NCI-H2081 treated with DMSO at 0.1 percent for 48 hours (cell line): Measurements from ENCODE around the gene PRKCQ.
"Not testable (repeated sequence)": the region's sequence is repeated elsewhere in the genome, so short reads cannot be mapped to it uniquely, and the experiment has no call there.

ENCODE experiments used
- DNase-seq: peaks from one replicate; lab custom pipeline; 2025; lab: John Stamatoyannopoulos, UW

PRKCQ gene

GRCh38 chr10:6593241-6593671 is 13.2 kb upstream of the PRKCQ start:
- DNase-seq: no peak

GRCh38 chr10:6592080-6592479 is 12.0 kb upstream of the PRKCQ start:
- no peak for DNase-seq

DNA sequence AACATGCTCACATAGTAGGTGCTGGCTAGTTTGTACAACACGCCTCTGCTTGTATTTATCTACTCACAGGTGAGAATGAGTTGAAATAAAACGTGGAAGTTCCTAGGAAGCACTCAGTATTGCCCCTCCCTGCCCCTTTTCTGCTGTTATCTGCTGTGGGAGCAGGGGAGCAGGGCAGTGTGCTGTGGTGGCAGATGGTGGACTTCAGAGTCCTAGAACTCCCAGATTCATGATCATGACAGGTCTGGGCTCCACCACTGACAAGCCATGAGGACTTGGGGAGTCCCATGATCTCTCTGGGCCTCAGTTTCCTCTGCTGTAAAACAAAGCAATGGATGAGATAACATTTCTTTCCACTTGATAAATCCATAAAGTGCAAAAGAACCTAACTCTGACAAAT is 11.6 kb upstream of the PRKCQ start:
- DNase-seq: no peak

- no peak for DNase-seq
Measured at GRCh38 chr10:6590100-6590499, 10.0 kb upstream of the PRKCQ start.

- no peak for DNase-seq
Measured at GRCh38 chr10:6589287-6590094, 9.4 kb upstream of the PRKCQ start.

- no peak for DNase-seq
Measured at GRCh38 chr10:6588845-6589244, 8.8 kb upstream of the PRKCQ start.

DNA sequence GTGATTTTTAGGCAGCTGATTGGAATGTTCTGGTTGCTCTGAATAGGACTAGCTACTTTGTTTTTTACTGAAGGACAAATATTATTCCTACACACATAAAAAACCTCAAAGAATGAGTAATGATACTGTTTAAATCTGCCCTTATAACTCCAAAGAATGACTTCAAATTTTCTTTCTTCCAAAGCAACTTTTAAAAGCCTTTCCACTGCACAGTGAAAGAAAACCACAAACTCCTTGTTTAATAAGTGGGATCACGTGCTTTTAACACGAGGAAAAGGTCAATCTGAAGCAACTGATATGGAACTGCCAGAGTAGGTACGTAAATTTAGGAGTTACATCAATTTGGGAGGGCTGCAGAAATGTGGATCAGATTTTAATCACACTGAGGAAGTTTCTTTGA is 8.0 kb upstream of the PRKCQ start:
- DNase-seq: no peak

- no peak for DNase-seq
Measured at GRCh38 chr10:6586501-6586900, 6.4 kb upstream of the PRKCQ start.

GRCh38 chr10:6583447-6583846 is 3.4 kb upstream of the PRKCQ start:
- no peak for DNase-seq

GRCh38 chr10:6582913-6583312 is 2.8 kb upstream of the PRKCQ start:
- not testable (repeated sequence) for DNase-seq

DNA sequence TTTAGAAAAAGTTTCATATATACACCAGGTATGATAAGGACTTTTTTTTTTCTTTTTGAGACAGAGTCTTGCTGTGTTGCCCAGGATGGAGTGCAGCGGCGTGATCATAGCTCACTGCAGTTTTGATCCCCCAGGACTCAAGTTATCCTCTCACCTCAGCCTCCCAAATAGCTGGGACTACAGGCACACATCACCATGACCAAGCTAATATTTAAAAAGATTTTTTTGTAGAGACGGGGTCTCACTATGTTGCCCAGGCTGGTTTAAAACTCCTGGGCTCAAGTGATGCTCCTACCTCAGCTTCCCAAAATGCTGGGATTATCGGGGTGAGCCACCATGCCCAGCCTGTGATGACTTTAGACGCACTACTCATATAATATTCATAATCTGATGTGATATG is 2.2 kb upstream of the PRKCQ start:
- no peak for DNase-seq

GRCh38 chr10:6581778-6582228 is 1.7 kb upstream of the PRKCQ start:
- DNase-seq: no peak

DNA sequence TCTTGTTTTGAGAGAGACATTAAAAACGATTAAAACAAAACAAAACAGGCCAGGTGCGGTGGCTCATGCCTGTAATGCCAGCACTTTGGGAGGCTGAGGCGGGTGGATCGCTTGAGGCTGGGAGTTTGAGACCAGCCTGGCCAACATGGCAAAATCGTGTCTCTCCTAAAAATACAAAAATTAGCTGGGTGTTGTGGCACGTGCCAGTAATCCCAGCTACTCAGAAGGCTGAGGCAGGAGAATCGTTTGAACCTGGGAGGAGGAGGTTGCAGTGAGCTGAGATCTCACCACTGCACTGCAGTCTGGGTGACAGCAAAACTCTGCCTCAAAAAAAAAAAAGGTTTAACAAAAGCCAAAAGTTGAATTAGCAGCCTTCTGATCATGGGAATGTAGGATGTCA is 1.1 kb upstream of the PRKCQ start:
- not testable (repeated sequence) for DNase-seq

GRCh38 chr10:6580279-6581029 is 378 bp upstream of the PRKCQ start:
- no peak for DNase-seq

DNA sequence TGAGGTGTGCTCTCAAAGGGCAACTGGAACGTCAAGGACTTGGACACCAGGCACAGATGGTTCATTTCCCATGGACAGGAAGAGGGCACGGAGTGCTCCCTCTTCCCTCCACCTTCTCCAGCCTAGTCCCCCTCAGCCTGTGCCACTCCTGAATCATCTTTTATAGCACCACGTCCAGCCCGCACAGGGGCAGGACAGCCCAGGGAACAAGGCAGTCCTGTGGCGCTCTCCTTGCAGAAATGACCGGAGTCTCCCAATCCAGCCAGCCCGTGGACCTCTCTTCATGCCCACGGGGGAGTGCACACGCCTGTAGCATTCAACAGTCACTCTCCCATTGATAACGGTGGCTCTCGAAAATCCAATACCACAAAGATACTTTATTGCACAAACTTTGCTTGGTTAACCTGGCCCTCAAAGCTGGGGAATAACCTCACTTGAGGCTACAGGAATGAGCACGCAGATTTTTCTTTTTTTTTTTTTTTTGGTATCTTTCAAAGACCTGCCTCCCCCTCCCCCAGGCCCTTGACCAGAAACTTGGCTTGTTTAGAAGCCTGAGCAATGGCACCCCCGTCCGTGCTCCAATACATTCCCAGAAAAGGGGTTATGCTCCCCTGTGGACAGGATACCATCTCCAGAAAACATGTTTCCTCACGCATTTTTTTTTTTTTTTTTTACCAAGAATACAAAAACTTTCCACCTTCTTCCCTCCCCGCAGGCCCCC is 733 bp downstream of the PRKCQ start:
- DNase-seq: no peak

- DNase-seq: no peak
Measured at GRCh38 chr10:6578795-6579182, 1.3 kb downstream of the PRKCQ start.

DNA sequence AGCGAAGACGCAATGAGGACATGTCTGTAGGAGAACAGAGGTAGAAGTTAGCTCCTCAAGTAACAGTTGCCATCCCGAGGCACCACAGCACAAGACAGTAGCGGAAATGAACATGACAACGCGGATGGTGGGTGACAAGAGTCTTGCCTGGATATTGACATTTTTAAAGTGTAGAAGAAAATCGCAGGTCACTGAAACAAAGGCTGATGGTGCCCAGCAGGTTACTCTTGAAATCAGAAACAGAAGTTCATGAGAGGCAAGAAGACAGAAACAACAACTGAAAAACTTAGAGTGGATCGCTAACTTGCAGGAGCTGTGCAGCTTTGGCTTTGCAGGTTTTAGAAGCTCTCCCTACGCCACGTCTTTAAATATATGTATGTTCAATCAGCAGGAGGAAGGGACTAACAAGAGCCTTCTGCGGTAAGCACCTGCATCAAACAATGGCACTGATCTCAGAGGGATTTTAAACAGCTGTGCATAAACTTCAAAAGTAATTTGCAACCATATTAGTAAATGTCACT is 1.8 kb downstream of the PRKCQ start:
- no peak for DNase-seq

DNA sequence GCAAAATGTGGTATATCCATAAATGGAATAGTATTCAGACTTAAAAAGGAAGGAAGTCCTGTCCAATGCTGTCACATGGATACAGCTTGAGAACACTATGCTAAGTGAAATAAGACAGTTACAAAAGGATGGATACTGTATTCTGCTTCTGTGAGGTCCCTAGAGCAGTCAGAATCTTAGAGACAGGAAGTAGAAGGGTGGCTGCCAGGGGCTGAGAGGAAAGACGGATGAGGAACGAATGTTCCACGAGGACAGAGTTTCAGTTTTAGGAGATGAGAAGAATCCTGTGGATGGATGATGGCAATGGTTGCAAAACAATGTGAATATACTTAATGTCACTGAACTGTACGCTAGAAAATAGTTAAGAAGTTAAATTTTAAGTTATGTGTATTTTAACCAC is 3.8 kb downstream of the PRKCQ start:
- DNase-seq: no peak

DNA sequence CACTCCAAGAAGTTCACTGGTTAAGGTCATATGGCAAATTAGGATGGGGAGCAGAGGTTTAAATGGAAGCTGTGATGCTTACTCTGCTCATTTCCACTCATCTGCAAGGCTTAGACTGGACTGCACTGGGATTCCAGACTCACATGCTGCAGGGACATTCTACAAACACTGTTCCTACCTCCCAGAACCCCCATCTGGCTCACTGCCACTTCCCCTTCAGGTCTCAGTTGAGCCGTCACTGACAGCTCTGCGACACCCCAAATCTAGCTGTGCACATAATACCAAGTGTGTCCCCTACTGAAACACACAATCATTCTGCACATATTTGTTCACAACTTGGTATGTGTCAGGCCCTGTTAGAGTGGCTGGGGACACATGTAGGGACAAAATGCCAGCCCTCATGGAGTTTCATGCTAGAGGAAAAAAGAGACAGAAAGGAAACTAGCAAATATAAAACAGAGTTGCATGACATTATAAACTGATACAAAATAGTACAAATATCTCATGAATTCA is 5.4 kb downstream of the PRKCQ start:
- DNase-seq: no peak

DNA sequence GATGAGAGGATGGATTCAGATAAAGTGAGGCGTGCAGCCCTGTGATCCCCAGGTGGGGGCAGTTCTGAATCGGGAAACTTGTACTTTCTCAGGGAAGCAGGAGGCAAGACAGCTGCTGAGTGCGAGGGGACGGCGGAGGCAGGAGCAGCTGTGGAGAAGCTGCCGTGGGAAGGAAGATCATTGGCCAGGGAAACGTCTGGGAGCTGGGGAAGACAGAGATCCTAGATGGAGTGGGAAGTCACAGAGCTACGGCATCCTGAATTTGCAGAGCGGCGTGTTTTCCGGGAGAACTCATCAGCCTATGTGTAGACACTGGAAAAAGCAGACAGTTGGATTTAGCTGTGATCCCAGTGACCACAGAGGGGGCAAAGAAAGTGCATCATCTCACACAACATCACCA is 9.2 kb downstream of the PRKCQ start:
- DNase-seq: no peak

GRCh38 chr10:6569259-6569658 is 10.8 kb downstream of the PRKCQ start:
- DNase-seq: no peak

- DNase-seq: no peak
Measured at GRCh38 chr10:6567884-6568283, 12.2 kb downstream of the PRKCQ start.
